Activated CD8-positive, alpha-beta T cell treated with anti-CD3 and anti-CD28 coated beads for 36 hours (primary cell): ENCODE data around the gene SORCS3. TPM values are rescaled to one million over a fixed set of nuclear protein-coding genes. Genes with fewer than 3 reads are reported as not detected.

Experiments used
- ATAC-seq: fragments of 200-7000 bp; cut with Tn5 transposase; one replicate; pipeline ENCODE4 v1.10.0; 2021; ENCODE audit warnings: mild to moderate bottlenecking, moderate library complexity
- CTCF ChIA-PET: fragments of 350-600 bp; sonication (Branson Sonifier 250); formaldehyde crosslinking; loops from one replicate; lab custom pipeline; 2021; ENCODE audit warnings: antibody characterized with exemption; lab: Charles Lee
- POLR2A ChIA-PET: fragments of 350-600 bp; sonication (Branson Sonifier 250); formaldehyde crosslinking; loops from one replicate; lab custom pipeline; 2021; ENCODE audit warnings: antibody characterized with exemption; lab: Charles Lee
- DNase-seq: peaks from one replicate; pipeline ENCODE4 v3.0.0-alpha.2; 2020
- H3K27ac Mint-ChIP-seq: one replicate; pipeline ENCODE4 v1.8.0; 2021; ENCODE audit warnings: mild to moderate bottlenecking, mixed read lengths
- H3K27me3 Mint-ChIP-seq: one replicate; pipeline ENCODE4 v1.8.0; 2021; ENCODE audit warnings: mixed read lengths
- H3K36me3 Mint-ChIP-seq: one replicate; pipeline ENCODE4 v1.8.0; 2021; ENCODE audit warnings: low read depth, mixed read lengths
- H3K4me1 Mint-ChIP-seq: one replicate; pipeline ENCODE4 v1.8.0; 2021; ENCODE audit warnings: low read depth, mixed read lengths
- H3K4me3 Mint-ChIP-seq: one replicate; pipeline ENCODE4 v1.8.0; 2021; ENCODE audit warnings: mild to moderate bottlenecking, moderate library complexity, mixed read lengths
- H3K9me3 Mint-ChIP-seq: one replicate; pipeline ENCODE4 v1.8.0; 2021; ENCODE audit warnings: mixed read lengths
- intact Hi-C: fragments of 100-400 bp; cut with micrococcal nuclease; formaldehyde crosslinking; loops from one replicate; pipeline ENCODE4 v1.10.0; 2022
- total RNA-seq, 2 experiments: library from RNA; stranded (reverse); gene quantifications; one replicate each; pipeline ENCODE4 v1.2.3, GENCODE V29; 2021
- TF ChIP-seq, protein P1 (sequence below): fragments of 200-600 bp; IDR thresholded peaks from one replicate; pipeline ENCODE4 v1.8.0; 2022; ENCODE audit warnings: antibody characterized with exemption, mild to moderate bottlenecking

SORCS3 gene
- total RNA-seq, 2 experiments from 2014 or later: not detected

- Mint-ChIP-seq H3K4me1 (no peaks in the 10 kb centered on the region), H3K36me3 (no peaks in the 10 kb centered on the region), H3K4me3 (no peak overlapping the region), H3K27ac (no peak overlapping the region), H3K27me3 (no peaks in the 10 kb centered on the region), H3K9me3 (no peaks in the 10 kb centered on the region)
- no peak for ATAC-seq
- intact Hi-C loops: no loop called here
- ChIA-PET POLR2A (no interaction called here), CTCF (interaction anchor here (0.8 to 1.4 kb wide), 5 partner anchors 9 to 25 kb away, joined by 3 to 5 read pairs (median 4); no protein-coding TSS in a partner anchor)
- TF ChIP-seq, protein P1, sequence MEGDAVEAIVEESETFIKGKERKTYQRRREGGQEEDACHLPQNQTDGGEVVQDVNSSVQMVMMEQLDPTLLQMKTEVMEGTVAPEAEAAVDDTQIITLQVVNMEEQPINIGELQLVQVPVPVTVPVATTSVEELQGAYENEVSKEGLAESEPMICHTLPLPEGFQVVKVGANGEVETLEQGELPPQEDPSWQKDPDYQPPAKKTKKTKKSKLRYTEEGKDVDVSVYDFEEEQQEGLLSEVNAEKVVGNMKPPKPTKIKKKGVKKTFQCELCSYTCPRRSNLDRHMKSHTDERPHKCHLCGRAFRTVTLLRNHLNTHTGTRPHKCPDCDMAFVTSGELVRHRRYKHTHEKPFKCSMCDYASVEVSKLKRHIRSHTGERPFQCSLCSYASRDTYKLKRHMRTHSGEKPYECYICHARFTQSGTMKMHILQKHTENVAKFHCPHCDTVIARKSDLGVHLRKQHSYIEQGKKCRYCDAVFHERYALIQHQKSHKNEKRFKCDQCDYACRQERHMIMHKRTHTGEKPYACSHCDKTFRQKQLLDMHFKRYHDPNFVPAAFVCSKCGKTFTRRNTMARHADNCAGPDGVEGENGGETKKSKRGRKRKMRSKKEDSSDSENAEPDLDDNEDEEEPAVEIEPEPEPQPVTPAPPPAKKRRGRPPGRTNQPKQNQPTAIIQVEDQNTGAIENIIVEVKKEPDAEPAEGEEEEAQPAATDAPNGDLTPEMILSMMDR: peak; percentile 67
- peak; percentile 54 for DNase-seq
Observed at GRCh38 chr10:104925232-104925851, 284.3 kb downstream of the SORCS3 start.

DNA sequence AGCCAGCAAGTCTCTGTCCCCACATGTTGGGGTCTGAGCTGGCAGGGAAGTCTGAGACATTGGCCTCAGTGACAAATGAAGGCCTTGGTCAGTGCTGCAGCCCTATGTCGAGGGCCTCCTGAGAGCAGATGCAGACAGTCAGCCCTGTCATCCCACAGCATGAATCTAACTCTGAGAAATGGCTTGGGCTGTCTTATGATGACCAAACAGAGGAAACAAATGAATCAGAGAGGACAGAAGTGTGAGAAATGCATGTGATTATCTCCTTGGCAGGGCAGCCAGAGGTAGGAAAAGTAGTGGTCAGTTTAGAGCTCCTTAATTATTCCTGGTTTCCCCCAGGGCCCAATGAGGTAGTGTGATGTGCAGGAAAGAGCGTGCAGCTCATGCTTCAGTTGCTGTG is 287.6 kb downstream of the SORCS3 start:
- no peak overlapping the region for H3K4me3 Mint-ChIP-seq
- TF ChIP-seq, protein P1: no peak
- H3K36me3 Mint-ChIP-seq: no peaks in the 10 kb centered on the region
- ChIA-PET CTCF (no interaction called here), POLR2A (no interaction called here)
- no peaks in the 10 kb centered on the region for H3K9me3 Mint-ChIP-seq
- ATAC-seq (no peak), DNase-seq (no peak)
- intact Hi-C loops: no loop called here
- no peaks in the 10 kb centered on the region for H3K27me3 Mint-ChIP-seq
- no peak overlapping the region for H3K27ac Mint-ChIP-seq
- H3K4me1 Mint-ChIP-seq: no peaks in the 10 kb centered on the region

DNA sequence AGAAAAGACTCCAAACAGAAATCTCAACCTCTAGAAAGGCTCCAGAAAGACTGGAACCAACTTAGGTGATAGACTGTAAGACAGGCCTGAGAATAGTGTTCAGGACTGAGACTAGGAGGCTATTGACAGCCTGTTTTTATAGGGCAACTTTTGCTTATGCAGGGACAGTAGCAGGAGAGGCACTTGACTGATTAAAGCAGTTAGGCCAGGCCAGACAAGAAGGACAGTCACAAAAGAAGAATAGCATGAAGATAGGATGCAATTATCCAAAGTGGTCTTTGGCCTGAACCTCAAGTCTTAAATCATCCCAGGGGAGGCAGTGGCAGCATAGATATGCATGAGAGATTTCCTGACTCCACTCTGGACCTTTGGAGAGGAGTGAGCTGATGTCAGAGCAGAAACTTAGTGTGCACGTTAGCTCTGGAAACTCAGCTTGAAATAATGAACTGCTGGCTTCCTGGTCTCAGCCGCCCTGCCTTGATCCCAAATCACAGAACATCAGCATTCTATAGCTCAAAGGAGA is 290.6 kb downstream of the SORCS3 start:
- ChIA-PET POLR2A (no interaction called here), CTCF (no interaction called here)
- Mint-ChIP-seq H3K36me3 (no peaks in the 10 kb centered on the region), H3K27ac (no peak overlapping the region), H3K27me3 (no peaks in the 10 kb centered on the region), H3K4me3 (no peak overlapping the region), H3K4me1 (peaks cover 8% of the 10 kb centered on the region), H3K9me3 (no peaks in the 10 kb centered on the region)
- DNase-seq (no peak), ATAC-seq (no peak)
- intact Hi-C loops: no loop called here
- TF ChIP-seq, protein P1: no peak

GRCh38 chr10:104935656-104936055 is 294.6 kb downstream of the SORCS3 start:
- H3K27ac Mint-ChIP-seq: no peak overlapping the region
- H3K27me3 Mint-ChIP-seq: no peaks in the 10 kb centered on the region
- TF ChIP-seq, protein P1: no peak
- peaks cover 8% of the 10 kb centered on the region for H3K4me1 Mint-ChIP-seq
- no peaks in the 10 kb centered on the region for H3K9me3 Mint-ChIP-seq
- H3K4me3 Mint-ChIP-seq: no peak overlapping the region
- ATAC-seq: no peak
- intact Hi-C loops: no loop called here
- DNase-seq: no peak
- POLR2A ChIA-PET: no interaction called here
- no peaks in the 10 kb centered on the region for H3K36me3 Mint-ChIP-seq
- CTCF ChIA-PET: no interaction called here

DNA sequence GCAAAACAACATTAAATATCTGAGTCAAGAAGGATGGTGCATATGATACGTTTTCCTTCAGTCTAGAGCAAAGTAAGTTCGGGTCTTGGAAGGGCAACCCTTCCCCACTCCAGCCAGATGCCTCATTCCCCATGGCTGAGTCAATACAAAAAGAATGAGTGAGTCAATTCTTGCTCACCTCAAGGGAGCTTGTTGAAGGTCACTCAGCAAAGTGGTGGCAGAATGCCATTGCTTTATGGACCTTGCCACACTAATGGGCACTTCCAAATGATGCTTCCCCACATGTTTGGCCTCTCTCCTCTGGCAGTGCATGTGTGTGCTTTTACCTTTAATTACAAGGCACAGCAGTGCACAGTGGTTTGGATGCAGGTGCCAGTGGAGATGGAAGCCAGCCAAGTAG is 296.5 kb downstream of the SORCS3 start:
- H3K27me3 Mint-ChIP-seq: no peaks in the 10 kb centered on the region
- ATAC-seq (no peak), DNase-seq (no peak)
- CTCF ChIA-PET: no interaction called here
- intact Hi-C loops: no loop called here
- H3K27ac Mint-ChIP-seq: no peak overlapping the region
- H3K9me3 Mint-ChIP-seq: no peaks in the 10 kb centered on the region
- POLR2A ChIA-PET: no interaction called here
- TF ChIP-seq, protein P1: no peak
- no peak overlapping the region for H3K4me3 Mint-ChIP-seq
- H3K4me1 Mint-ChIP-seq: peaks cover 8% of the 10 kb centered on the region
- no peaks in the 10 kb centered on the region for H3K36me3 Mint-ChIP-seq
